Common myeloid progenitor, CD34-positive (primary cell): ENCODE measurements around the gene CYP2D6.

Experiments used
- CTCF ChIA-PET: fragments of 350-600 bp; sonication (Branson Sonifier 250); formaldehyde crosslinking; loops from one replicate; lab custom pipeline; 2021; ENCODE audit warnings: antibody characterized with exemption; lab: Charles Lee
- POLR2A ChIA-PET: fragments of 350-600 bp; sonication (Branson Sonifier 250); formaldehyde crosslinking; loops from one replicate; lab custom pipeline; 2021; ENCODE audit warnings: antibody characterized with exemption; lab: Charles Lee
- DNase-seq, 3 donors: peaks; one replicate each; pipeline versions ENCODE4 v3.0.0 to v3.0.0-alpha.2; 2013
- H3K27ac ChIP-seq, 2 experiments: 1 replicate in 1 of 2; 2 replicates in 1 of 2; pipeline ENCODE4 v1.7.0; 2013; ENCODE audit warnings: inconsistent platforms in 2 of 2, low read length in 2 of 2, mild to moderate bottlenecking in 2 of 2, low read depth in 1 of 2, moderate library complexity in 1 of 2; ENCODE audit not compliant: severe bottlenecking in 2 of 2, insufficient read depth in 1 of 2, poor library complexity in 1 of 2
- H3K27me3 ChIP-seq, 5 experiments: replicated peaks in 2 of 5; 1 replicate in 3 of 5; 2 replicates in 2 of 5; pipeline versions ENCODE4 v1.6.1 to v1.7.0; 2013; ENCODE audit warnings: low read length in 4 of 5, mild to moderate bottlenecking in 2 of 5, moderate library complexity in 2 of 5, inconsistent platforms in 1 of 5; ENCODE audit not compliant: insufficient read depth in 5 of 5, control insufficient read depth in 4 of 5
- H3K36me3 ChIP-seq, 4 experiments: 1 replicate in 2 of 4; 2 replicates in 2 of 4; pipeline versions ENCODE4 v1.6.1 to v1.7.0; 2013; ENCODE audit warnings: low read length in 3 of 4, control low read depth in 1 of 4, mild to moderate bottlenecking in 1 of 4; ENCODE audit not compliant: control insufficient read depth in 4 of 4, insufficient read depth in 4 of 4
- H3K4me1 ChIP-seq, 4 experiments: 1 replicate in 3 of 4; 2 replicates in 1 of 4; pipeline versions ENCODE4 v1.6.1 to v1.7.1; 2013; ENCODE audit warnings: low read length in 3 of 4, mild to moderate bottlenecking in 3 of 4, control low read depth in 1 of 4, inconsistent platforms in 1 of 4, moderate library complexity in 1 of 4; ENCODE audit not compliant: control insufficient read depth in 4 of 4, insufficient read depth in 4 of 4; ENCODE audit errors: control extremely low read depth in 1 of 4
- H3K4me3 ChIP-seq, 7 experiments: 1 replicate in 4 of 7; 2 replicates in 3 of 7; pipeline versions ENCODE4 v1.5.1 to v1.7.0; 2013; ENCODE audit warnings: mild to moderate bottlenecking in 7 of 7, low read length in 6 of 7, moderate library complexity in 6 of 7, inconsistent platforms in 2 of 7, low read depth in 2 of 7, control low read depth in 1 of 7; ENCODE audit not compliant: insufficient read depth in 4 of 7, control insufficient read depth in 1 of 7; ENCODE audit errors: extremely low read depth in 1 of 7
- H3K9me3 ChIP-seq, 5 experiments: 1 replicate in 4 of 5; 2 replicates in 1 of 5; pipeline versions ENCODE4 v1.6.1 to v1.7.1; 2013; ENCODE audit warnings: low read length in 4 of 5, mild to moderate bottlenecking in 2 of 5, inconsistent platforms in 1 of 5, low read depth in 1 of 5, moderate library complexity in 1 of 5; ENCODE audit not compliant: control insufficient read depth in 4 of 5, insufficient read depth in 2 of 5; ENCODE audit errors: control extremely low read depth in 1 of 5
- WGBS: methylation state at CpG from one replicate; pipeline ENCODE4 v1.1.5; 2013; ENCODE audit not compliant: insufficient coverage; 5-methylcytosine and 5-hydroxymethylcytosine counted together

The CYP2D6 gene

DNA sequence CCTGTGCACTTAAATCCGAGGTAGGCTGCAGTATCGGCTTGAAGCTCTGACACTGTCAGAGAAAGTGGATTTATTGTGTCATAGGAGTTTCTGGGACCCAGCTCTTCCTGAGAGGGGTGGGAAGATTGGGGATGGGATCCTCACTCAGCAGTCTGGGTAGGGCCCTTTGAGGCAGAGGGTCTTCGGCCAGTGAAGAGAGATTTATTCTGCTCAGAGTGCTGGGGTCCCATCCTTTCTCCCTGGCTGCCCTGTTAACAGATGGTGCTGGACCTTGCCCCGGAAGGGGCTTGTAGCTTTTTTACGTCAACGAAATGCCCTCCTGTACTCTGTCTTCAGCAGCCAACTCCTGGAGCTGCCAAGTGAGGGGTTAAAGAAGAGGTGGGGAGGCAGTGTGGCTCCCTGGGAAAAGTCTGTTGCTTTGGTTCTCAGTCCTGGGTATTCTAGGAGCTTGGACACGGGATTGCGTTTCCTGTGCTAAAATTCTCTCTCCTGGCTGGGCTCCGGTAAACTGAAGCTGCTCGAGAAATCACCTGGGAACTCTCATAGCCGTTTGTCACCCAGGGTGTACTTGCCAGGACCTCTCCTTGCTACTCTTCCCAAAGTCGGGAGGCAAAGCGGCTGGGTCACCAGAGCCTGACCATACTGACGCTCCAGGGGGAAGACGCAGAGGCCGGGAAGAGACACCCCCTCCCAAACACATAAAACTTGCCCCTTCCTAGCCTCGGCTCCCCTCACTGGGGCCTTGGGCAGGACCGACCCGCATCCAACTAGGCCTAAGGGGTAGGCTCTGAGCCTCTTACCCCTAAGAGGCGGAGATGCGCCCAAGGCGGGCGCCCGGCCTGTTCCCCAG is 51.9 kb downstream of the CYP2D6 start:
- peak overlapping the region; percentile 55 to 91 (median 81) for H3K4me3 ChIP-seq
- H3K36me3 ChIP-seq, result peaks cover 6 to 30% (median 23%) of the 10 kb centered on the region in 4 experiments
- H3K27me3 ChIP-seq, result no peaks in the 10 kb centered on the region
- peaks cover 5 to 32% (median 18%) of the 10 kb centered on the region in 4 experiments for H3K4me1 ChIP-seq
- WGBS, result 78% methylated on average over 17 of the region's 24 CpGs
- no peak for DNase-seq
- ChIA-PET CTCF (interaction anchor here (0.5 to 4.2 kb wide), 2 partner anchors 12 to 247 kb away, joined by 4 to 29 read pairs; partner anchors contain the start of gene NDUFA6), POLR2A (interaction anchor here (0.6 to 2.4 kb wide), 2 partner anchors 11 to 22 kb away, joined by 4 to 31 read pairs; partner anchors contain the start of gene NDUFA6)
- peaks cover 0 to 3% (median 0%) of the 10 kb centered on the region in 5 experiments for H3K9me3 ChIP-seq
- H3K27ac ChIP-seq, result peak overlapping the region; percentile 90 to 97

DNA sequence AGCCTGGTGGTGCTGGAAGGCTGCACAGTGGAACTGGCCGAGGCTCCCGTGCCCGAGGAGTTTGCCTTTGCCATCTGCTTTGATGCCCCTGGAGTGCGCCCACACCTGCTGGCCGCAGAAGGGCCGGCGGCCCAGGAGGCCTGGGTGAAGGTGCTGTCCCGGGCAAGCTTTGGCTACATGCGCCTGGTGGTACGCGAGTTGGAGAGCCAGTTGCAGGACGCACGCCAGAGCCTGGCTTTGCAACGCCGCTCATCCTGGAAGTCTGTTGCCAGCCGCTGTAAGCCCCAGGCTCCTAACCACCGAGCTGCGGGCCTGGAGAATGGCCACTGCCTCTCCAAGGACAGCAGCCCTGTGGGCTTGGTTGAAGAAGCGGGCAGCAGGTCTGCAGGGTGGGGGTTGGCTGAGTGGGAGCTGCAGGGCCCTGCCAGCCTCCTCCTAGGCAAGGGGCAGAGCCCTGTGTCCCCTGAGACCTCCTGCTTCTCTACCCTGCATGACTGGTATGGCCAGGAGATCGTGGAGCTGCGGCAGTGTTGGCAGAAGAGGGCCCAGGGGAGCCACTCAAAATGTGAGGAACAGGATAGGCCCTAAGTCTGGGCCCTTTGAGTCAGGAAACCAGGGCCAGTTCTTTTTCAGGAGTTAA is 53.0 kb downstream of the CYP2D6 start:
- peaks cover 5 to 35% (median 20%) of the 10 kb centered on the region in 4 experiments for H3K4me1 ChIP-seq
- no peak for DNase-seq
- ChIA-PET CTCF (interaction anchor here (1.2 to 4.2 kb wide), 2 partner anchors 13 to 111 kb away, joined by 3 to 29 read pairs; partner anchors contain the start of gene NDUFA6), POLR2A (interaction anchor here (1.0 kb wide), 1 partner anchor 13 kb away, joined by 3 read pairs; the partner anchor contains the start of gene NDUFA6)
- peaks cover 0 to 3% (median 0%) of the 10 kb centered on the region in 5 experiments for H3K9me3 ChIP-seq
- WGBS, result 94% methylated on average over 21 of the region's 21 CpGs
- peaks cover 1 to 21% (median 12%) of the 10 kb centered on the region in 4 experiments for H3K36me3 ChIP-seq
- H3K27ac ChIP-seq, result peak overlapping the region in 1 of 2 experiments; percentile 97
- no peak overlapping the region for H3K4me3 ChIP-seq
- no peaks in the 10 kb centered on the region for H3K27me3 ChIP-seq

DNA sequence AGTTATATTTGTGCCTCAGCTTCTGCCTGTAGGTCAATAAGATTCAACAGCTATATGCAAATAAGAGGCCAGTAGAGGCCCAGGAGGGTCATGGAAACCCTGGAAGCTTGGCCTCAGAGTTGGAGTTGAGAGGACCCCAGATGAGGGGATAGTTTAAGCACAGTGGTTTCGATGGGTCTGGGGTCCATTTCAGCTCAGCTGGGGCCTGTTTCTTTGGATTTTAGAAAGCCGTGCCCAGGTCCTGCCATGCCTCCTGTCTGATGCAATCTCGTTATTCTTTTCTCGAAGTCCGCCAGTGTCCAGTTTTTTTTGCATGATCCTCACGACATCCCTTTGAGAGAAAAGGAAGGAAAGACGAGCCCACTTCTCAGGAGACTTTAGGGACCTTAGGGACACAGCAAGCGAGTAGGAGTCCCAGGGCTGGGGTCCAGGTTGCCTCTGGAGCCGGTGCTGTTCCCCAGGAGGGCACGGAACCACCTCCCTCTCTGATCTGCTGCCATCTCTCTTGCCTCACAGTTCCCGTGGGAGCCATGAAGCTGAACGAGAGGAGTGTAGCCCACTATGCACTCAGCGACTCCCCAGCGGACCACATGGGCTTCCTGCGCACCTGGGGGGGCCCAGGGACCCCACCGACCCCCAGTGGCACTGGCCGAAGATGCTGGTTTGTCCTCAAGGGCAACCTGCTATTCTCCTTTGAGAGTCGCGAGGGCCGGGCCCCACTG is 53.7 kb downstream of the CYP2D6 start:
- 96% methylated on average over 20 of the region's 20 CpGs for WGBS
- POLR2A ChIA-PET, result interaction anchor here (1.0 kb wide), 1 partner anchor 13 kb away, joined by 3 read pairs; the partner anchor contains the start of gene NDUFA6

More for the DNA sequence above, 53.7 kb downstream of the CYP2D6 start:
- H3K4me3 ChIP-seq, result no peak overlapping the region
- peaks cover 5 to 36% (median 20%) of the 10 kb centered on the region in 4 experiments for H3K4me1 ChIP-seq
- H3K9me3 ChIP-seq, result peaks cover 0 to 3% (median 0%) of the 10 kb centered on the region in 5 experiments
- no peak overlapping the region for H3K27ac ChIP-seq
- CTCF ChIA-PET, result interaction anchor here (1.2 to 2.2 kb wide), 4 partner anchors 13 to 111 kb away, joined by 3 to 5 read pairs (median 4); partner anchors contain the start of gene NDUFA6
- no peak for DNase-seq
- H3K27me3 ChIP-seq, result no peaks in the 10 kb centered on the region
- peaks cover 0 to 16% (median 8%) of the 10 kb centered on the region in 4 experiments for H3K36me3 ChIP-seq
